ENCODE data around the gene GOLGA1. TPM values are rescaled to one million over a fixed set of nuclear protein-coding genes. Genes with fewer than 3 reads are reported as not detected.
"Not testable (repeated sequence)": the region's sequence is repeated elsewhere in the genome, so short reads cannot be mapped to it uniquely, and the experiment has no call there.

Gene GOLGA1
- polyA plus RNA-seq, 1 donor: 10.9 TPM

DNA sequence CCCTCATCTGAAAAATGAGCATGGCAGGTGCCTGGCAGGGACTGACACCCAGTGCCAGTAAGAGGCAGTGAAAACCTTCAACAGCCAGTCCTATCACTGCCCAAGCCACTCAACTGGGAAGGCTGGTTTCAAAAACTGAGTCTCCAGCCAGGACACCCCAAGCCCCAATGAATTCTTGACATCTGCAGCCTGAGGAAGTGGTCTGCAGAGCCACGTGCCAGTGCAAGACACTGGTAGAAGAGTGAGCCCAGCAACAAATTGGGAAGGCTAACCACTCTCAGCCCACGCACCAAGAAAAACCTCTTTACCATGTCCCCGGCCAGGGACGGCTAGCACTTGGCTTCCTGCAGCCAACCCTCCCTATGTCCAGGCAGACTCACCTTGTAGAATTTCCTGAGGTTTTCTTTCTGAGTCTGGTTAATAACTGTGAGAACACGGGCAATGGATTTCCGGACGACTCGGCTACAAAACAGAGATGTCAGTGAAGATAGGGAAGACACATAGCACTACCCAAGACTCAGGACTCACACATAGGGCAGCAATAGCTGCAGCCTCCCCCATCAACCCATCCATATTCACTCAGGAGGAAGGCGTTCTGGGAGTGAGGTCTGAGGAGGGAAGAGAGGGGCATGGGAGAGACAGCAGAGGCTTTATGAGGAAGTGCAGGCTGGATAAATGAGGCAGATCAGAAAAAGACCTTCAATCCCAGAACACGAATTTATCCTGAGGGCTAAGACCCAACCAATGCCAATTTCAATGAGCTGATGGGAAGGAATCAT lies 80.9 kb downstream of the GOLGA1 start:
- DNase-seq (ENCODE audit: low read depth): no peak

- DNase-seq (ENCODE audit: low read depth): no peak
These were observed 82.4 kb downstream of the GOLGA1 start for GRCh38 chr9:124858330-124859046.

DNA sequence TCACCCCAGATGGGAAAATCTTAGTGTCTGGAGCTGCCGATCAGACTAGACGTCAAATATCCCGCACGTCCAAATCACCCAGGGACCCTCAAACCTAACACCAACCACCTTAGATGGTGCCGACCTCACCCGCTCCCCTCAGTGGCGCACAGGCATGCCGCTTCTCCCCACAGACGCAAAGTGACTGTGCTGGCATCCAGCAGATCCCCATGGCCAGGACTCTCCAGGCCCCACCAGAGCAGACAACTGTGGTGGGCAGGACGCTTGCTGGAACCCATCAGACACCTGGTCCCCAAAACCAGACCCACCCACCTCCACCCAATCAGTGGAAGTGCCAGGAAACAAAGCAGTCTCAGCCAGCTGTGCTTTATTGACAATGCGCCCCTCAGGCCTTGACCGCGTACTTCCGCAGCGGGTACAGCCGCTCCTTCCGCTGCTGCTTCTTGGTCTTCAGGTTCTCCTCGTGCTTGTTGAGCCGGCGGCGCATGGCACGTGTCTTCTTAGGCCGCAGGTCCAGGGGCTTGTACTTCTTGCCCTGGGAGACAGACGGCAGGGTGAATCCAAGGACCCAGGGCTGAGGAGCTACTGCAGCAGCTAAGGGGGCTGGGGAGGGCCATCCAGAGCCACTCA lies 83.2 kb downstream of the GOLGA1 start:
- DNase-seq (ENCODE audit: low read depth): no peak

DNA sequence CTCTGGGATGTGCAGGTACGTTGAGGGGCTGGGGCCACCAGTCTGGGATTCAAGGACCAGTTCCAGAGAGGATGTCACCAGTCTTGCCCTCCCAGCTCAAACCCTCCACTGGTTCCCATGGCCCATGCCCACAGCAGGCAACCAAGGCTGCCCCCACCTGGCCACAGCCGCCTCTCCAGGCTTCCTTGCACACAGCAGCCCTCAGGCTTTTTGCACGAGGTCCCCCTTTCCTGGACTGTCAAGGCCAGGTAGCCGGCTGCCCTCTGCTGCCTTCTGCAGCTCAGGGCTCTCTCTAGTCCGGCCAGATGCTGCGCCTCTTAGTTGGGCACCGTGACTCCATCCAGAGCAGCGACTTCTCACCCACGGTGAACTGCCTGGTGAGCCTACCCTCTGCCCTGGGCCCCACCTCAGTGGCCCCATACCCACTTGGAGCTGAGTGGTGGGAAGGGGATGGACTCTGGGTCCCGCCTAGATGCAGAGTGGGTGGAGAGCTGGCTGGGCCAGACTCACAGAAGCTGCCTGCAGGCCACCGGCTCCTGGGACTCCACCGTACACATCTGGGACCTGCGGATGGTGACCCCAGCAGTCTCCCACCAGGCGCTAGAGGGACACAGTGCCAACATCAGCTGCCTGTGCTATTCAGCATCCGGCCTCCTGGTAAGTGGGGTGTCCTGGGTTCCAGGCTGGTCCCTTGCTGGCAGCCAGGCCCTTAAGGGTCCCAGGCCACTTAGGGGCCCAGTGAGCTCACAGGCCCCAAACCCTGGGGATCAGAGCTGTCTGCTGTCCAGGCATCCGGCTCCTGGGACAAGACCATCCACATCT lies 84.7 kb downstream of the GOLGA1 start:
- no peak for DNase-seq (ENCODE audit: low read depth)

DNA sequence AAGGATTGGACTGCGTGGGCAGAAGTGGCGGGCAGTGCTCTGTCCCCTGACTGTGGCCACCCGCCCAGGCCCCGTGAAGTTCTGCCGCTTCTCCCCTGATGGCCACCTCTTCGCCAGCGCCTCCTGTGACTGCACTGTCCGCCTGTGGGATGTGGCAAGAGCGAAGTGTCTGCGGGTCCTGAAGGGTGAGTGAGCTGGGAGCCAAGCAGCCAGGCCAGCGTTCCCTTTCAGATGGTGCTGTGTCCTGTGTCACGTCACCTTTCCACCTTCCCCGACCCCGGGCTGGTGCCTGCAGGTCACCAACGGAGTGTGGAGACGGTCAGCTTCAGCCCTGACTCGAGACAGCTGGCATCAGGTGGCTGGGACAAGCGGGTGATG lies 85.3 kb downstream of the GOLGA1 start:
- no peak for DNase-seq (ENCODE audit: low read depth)

- DNase-seq (ENCODE audit: low read depth): no peak
These were observed 86.1 kb downstream of the GOLGA1 start for GRCh38 chr9:124854822-124855221.

DNA sequence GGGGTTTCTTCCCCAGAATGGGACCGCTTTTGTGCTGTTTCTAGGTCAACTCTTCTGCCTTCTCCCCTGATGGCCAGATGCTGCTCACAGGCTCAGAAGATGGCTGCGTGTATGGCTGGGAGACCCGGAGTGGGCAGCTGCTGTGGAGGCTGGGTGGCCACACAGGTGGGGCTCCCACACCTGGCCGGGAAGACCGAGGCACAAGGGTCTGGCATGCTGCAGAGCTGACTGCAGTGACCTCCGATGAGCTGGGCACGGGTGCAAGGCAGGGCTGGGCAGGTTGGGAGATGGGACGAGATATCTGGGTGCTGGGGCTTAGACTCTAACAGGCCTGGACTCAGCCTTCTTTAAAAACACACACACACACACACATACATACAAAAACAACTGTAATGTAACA lies 86.7 kb downstream of the GOLGA1 start:
- DNase-seq (ENCODE audit: low read depth): no peak

GRCh38 chr9:124853605-124854143 lies 87.2 kb downstream of the GOLGA1 start:
- DNase-seq (ENCODE audit: low read depth): no peak

GRCh38 chr9:124852829-124853531 lies 87.9 kb downstream of the GOLGA1 start, which contains the start of gene WDR38:
Gene WDR38, plus strand, starts transcription at chr9:124853460. Its CDS starts 72 bp downstream, at chr9:124853532.
- DNase-seq (ENCODE audit: low read depth): no peak

DNA sequence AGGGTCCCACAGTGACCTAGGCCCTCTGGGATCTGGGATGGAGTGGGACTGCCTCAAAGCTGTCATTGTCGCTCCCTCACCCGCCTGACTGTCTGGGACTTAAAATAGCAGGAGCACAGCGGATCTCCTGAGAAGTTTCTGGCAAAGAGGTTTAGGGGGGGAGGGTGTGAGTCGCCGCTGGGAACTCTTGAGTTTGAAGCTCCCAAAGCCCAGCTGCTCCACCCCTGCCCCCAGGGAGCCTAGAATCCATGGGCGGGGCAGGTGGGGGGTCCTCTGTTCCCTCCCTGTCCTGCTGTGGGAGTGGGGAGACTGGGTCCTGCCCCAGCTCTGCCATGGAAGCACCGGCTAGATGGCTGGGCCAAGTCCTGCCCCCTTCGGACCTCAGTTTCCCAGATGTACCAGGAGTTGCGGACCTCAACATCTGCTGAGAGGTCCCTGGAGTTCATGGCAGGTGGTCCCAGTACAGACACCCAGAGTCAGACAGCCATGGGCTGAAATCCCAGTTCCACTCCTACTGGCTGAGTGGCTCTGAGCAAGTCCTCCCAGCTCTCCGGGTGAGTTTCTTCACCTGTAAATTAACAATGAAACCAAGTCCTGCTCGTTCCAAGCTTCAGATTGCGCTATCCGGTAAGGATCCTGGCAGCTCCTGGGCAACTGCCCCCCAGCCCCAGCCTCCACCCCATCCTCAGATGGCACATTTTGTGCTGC lies 88.6 kb downstream of the GOLGA1 start:
- no peak for DNase-seq (ENCODE audit: low read depth)

GRCh38 chr9:124849801-124850200 lies 91.1 kb downstream of the GOLGA1 start:
- no peak for DNase-seq (ENCODE audit: low read depth)

DNA sequence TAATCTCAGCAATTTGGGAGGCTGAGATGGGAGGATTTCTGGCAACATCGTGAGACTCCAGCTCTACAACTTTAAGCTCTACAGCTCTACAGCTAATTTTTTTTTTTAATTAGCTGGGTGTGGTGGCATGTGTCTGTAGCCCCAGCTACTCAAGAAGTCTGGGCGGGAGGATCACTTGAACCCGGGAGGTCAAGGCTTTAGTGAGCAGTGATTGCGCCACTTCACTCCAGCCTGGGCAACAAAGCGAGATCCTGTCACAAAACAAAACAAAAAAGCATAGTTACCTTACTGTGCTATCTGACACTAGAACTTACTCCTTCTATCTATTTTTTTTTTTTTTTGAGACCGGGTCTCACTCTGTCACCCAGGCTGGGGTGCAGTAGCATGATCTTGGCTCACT lies 93.9 kb downstream of the GOLGA1 start:
- no peak for DNase-seq (ENCODE audit: low read depth)

GRCh38 chr9:124846467-124846866 lies 94.4 kb downstream of the GOLGA1 start:
- not testable (repeated sequence) for DNase-seq (ENCODE audit: low read depth)

GRCh38 chr9:124844291-124844690 lies 96.6 kb downstream of the GOLGA1 start:
- DNase-seq (ENCODE audit: low read depth): no peak

GRCh38 chr9:124843456-124844034 lies 97.3 kb downstream of the GOLGA1 start:
- no peak for DNase-seq (ENCODE audit: low read depth)

- no peak for DNase-seq (ENCODE audit: low read depth)
These were observed 99.6 kb downstream of the GOLGA1 start for GRCh38 chr9:124841075-124841821.

DNA sequence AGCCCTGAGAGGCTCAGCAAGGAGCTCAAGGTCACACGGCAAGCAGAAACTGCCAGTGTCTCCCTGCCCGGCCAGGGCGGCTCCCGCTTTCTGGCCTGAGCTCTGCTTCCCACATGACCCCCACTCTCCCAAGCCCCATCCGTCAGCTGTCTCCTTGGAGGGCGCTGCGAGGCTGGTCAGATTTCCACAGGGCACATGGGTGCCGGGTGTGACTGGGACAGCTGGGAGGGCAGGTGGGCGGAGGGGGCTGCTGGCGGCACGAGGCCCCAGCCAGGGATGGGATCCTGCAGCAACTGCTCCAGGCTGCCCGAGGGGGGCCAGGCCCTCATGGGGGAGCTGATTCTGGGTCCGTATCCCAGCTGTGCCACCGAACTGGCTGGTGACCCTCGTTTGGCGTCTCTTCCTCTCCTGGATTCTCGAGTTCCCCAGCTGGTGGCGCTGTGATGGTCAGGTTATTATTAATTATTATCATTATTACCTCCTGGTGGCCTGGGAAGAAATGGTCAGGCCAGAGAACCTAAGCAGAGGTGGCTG lies 100.5 kb downstream of the GOLGA1 start:
- no peak for DNase-seq (ENCODE audit: low read depth)

GRCh38 chr9:124839612-124840299 lies 101.1 kb downstream of the GOLGA1 start:
- no peak for DNase-seq (ENCODE audit: low read depth)

All from forelimb muscle (tissue), 1 donor.